NCI-H2227 (cell line): Measurements from ENCODE around the gene UGT1A7.
"Not testable (repeated sequence)": the region's sequence is repeated elsewhere in the genome, so short reads cannot be mapped to it uniquely, and the experiment has no call there.

Experiments
- DNase-seq: peaks from one replicate; lab custom pipeline; 2025; ENCODE audit not compliant: unreplicated experiment; lab: John Stamatoyannopoulos, UW

UGT1A7 gene

DNA sequence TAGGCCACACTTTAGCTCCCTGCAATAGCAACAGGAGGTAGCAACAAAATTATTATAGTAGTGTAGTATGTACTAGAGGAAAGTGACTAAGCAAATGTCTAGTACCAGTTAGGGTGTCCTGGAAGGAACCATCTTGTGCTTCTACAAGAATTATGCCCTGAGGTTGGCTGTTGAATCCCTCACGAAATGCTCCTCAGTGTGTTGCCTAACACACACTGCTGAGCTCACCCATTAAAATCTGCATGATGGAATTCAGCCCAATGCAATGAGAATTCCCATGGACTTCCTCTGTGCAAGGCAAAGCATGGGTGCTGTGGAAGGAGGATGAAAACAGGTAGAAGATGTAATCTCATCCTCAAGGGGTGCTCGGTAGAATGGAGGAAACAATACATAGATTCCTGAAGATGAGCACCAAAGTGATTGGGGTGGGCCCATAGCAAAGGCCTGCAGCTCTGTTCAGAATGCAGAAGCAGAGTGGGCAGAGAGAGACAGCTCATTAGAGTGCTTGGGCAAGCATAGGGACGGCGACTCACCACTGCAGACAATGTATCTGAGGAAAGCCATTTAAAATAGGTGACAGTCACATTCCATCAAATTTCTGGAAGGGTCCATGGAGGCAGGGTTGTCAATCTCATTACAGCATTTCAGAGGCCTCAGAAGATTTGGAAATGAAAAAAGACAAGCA, 1.2 kb upstream of the UGT1A7 start:
- DNase-seq, result no peak

DNA sequence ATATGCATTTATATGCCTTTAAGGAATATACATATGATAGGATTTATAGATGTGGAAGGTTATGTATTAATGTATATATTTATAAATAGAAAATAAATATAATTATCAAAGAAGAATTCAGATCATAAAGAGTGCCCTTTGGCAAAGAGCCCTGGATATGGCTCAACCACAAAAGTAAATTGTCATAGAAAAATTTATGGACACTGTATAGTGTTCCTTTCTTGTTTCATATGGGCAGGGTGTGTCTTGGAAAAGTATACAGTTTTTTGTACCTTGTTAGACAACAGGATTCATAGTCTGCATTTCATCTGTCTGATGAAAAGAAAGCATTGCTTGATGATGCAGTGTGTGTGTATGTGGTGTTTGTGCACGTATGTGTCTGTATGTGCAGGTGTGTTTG, 2.9 kb downstream of the UGT1A7 start:
- no peak for DNase-seq

DNA sequence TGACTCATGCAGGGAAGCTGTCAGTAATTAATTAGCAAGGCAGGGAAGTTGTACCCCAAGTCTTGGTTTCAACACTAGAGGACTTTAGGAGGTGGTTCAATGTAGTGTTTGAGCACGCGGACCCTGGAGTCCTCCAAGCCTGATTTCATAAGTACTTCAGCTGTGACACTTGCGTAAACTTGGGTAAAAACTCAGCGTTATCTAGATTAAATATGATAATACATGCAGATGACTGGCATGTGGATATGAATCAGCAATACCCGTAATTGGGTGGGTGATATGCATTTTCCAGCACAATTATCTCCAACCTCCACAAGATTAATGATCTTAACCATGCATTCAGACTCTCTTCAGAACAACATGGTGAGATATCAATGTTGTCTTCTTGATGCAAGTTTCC, 5.2 kb downstream of the UGT1A7 start:
- no peak for DNase-seq

DNA sequence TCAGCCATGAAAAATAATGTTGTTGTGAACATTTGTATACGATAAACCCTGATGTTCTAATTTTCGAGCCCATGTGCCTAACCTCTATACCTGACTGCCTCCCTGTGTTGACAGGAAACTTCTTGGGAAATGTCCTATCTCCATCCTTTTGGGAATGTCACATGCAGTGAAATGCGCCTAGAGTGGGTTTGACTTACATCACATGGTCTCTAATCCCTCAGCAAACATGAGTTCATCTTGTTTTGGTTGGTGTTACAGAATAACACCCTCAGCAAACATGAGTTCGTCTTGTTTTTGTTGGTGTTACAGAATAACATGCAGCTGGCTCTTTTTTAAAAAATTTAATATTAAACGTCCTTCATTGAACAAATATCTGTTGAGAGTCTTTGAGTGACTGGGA, 6.6 kb downstream of the UGT1A7 start:
- DNase-seq, result no peak

DNA sequence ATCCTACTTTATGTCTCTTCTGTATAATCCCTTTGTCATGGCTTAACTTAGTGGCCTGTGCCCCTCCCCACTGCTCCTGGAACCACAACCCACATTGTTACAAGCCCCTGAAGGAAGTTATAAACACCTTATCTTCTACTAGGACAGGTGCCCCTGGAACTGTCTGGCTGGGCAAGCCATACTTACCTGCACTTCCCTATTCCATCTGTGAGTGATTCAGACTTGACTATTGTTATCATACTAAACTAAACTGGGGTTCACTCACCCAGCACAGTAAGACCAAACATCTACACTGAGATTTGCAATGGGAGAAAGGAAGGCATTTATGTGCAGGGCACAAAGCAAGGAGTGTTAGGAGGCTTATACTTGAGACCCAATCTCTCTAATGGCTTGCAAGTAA, 7.3 kb downstream of the UGT1A7 start:
- no peak for DNase-seq

DNA sequence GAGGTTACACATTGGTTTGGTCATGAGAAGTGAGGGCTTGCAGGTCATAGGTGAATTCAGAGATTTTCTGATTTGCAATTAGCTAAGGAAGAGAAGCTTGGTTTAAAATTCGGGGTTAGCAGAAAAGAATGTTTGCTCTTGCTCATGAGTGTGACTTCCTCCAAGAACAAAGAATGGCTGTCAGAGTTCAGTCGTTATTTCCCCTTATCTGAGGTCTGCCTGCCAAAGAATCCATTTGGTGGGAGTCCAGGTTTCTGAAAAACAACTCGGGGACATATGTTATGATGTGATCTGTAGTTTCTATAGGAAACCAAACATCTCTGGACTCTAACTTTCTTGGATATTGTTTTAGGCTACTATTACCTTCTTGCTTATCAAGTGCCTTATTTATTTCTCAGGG, 7.8 kb downstream of the UGT1A7 start:
- DNase-seq, result no peak

DNA sequence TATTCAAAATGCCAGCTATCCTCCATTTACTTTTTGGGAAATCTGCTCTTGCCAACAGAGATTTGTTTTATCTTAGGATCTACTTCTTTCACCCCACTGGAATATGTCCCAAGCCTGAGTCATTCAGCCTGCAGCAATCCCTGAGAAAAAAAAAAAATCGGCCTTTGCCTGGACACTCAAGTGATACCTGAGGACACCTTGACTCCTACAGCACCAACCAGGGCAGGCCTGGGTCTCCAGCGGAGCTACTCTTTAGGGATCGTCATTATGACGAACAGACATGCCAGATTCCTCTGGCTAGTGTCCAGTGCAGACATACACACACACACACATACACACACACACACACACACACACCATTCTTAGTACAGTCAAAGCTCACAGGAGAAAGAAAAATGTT, 8.7 kb downstream of the UGT1A7 start:
- DNase-seq, result no peak

DNA sequence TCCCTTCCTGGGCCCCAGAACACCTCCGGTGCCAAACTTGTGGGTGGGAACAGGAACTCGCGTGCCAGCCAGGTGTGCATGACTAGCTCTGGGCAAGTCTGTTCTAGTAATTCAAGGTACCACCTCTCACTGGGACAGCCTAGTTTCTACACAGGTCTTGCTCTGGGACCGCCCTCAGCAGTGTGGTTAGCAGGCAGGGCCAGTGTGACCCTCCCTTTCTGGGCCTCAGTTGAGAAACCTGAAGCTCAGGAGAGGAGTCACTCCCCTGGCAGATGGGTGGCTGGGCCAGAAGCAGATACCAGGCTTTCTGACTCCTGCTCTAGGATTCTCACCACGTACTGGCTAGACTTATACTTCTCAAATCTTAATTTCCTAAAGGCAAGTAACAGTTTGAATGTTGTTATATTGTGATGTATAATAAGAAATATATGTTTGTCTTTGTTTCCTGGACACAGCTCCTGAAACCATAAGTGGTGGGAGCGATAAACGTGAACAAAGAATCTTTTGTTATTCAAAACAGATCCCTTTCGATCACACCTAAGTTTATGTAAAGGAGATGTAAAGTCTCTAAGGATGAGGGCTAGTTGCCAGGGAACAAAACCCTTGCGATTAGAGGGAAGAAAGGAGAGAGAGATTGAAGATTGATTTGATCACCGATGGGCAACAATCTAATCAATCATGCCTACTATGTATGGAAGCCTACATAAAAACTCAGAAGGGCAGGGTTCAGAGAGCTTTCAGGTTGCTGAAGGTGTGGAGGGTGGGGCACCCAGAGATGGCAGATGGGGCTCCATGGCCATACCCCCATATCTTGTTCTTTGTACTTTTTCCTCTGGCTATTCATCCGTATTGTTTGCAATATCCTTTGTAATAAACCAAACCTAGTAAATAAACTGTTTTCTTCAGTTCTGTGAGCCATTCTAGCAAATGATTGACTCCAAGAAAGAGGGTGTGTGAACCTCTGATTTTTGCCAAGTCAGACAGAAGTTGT, 10.0 kb downstream of the UGT1A7 start:
- DNase-seq, result no peak

DNA sequence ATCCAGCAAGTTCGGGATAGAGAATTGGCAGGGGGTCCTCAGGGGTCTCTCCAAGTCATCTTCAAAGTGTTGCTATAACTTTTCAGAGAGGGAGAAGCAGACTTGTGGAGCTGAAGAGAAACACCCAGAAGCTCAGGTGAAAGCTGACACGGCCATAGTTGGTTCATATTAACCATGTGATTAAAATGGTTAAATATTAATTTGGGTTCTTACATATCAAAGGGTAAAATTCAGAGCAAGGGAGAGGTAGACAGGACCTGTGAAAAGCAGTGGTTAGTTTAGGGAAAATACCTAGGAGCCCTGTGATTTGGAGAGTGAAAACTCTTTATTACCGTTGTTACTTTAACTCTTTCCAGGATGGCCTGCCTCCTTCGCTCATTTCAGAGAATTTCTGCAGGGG, 10.9 kb downstream of the UGT1A7 start, which contains the start of gene UGT1A6:
Gene UGT1A6 (plus strand): TSS at position 243 of the 400 bp plus-strand sequence. CDS start 115 bp downstream, at position 358.
- DNase-seq, result no peak

DNA sequence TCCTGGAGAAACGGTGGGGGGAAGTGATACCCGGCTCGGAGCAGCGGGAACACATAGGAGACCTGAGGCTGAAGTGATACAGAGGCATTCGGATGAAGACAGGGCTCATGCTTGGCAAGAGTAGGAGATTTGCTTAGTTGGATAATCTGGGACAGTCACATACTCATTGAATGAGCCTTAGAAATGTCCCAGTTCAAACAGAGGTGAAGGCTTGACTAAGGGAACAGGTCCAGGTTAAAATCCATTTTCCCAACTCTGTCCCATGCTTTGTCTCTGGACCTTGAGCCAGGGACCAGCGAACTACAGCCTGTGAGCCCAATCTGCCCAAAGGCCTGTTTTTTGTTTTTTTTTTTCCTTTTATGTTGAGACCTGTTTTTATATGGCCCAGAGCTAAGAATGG, 12.3 kb downstream of the UGT1A7 start:
- no peak for DNase-seq

DNA sequence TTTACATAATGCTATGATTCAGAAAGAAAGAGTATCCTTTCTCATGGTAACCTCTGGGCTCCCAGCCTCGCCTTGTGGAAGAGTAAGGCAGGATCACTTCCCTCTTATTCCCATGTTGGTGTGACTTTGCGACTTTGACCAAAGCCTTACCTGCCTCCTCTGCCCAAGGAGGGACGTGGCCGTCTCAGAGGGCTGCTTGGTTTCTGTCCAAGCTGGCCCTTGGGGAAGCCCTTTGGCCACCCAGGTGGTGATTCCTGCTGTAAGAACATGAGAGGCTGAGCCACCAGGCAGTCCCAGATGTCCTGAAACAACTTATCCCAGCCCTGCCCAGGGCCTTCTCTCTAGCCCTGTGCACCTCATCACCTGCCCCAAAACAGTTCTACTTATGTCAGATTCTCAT, 17.0 kb downstream of the UGT1A7 start:
- DNase-seq, result no peak

DNA sequence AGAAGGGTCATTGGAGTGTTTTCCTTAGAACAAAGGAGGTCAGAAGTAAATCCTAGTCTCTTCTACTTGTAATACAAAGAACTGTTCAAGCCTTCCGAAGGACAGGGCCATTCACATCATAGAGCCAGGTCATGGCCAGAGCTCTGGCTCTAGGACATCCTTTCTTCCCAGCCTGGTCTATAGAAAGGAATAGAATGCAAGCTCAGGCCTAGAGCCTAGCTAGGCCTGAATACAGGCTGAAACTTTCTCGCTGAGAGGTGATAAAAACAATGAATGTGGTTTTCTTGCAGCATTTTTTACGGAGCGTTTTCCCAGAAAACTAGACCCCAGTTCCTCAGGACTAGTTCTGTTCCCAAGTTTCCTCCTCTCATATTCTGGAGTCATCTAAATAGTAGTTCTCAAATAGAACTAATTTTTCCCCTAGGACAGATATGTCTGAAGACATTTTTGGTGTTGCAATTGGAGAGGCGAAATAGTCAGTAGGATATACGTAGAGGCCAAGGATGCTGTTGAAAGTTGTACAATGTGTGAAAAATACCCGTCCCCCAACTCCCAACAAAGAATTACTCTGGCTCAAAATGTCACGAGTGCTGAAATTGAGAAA, 17.8 kb downstream of the UGT1A7 start:
- DNase-seq, result no peak

DNA sequence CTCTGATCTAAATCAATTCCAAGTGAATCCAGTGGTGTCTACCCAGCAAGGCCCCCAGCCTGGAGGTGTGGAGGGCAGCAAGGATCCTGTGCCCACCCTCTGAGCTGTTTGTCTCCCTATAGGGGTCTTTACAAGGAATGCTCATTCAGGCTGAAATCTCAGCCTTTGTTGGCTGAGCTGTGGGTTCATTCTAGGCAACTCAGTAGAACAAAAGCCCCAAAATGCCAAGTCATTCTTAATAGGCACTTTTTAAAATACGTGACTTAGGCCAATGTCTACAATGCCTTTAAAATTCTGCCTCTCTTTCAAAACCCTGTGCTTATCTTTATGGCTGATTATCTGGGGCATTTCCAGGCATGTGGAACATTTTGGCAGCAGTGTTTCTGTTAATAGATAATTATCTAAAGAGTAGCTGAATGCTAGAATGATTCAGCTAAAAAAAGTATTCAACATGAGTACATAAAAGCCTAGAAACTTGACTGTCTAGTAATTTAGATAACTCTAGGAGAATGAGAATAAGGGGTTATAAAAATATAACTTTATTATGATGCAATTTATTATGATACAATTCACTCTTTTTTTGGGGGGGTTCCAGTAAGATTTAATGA, 18.4 kb downstream of the UGT1A7 start:
- DNase-seq, result no peak

DNA sequence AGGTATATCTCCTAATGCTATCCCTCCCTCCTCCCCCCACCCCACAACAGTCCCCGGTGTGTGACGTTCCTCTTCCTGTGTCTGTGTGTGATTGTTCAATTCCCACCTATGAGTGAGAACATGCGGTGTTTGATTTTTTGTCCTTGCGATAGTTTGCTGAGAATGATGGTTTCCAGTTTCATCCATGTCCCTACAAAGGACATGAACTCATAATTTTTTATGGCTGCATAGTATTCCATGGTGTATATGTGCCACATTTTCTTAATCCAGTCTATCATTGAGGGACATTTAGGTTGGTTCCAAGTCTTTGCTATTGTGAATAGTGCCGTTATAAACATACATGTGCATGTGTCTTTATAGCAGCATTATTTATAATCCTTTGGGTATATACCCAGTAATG, 19.1 kb downstream of the UGT1A7 start:
- DNase-seq, result not testable (repeated sequence)

DNA sequence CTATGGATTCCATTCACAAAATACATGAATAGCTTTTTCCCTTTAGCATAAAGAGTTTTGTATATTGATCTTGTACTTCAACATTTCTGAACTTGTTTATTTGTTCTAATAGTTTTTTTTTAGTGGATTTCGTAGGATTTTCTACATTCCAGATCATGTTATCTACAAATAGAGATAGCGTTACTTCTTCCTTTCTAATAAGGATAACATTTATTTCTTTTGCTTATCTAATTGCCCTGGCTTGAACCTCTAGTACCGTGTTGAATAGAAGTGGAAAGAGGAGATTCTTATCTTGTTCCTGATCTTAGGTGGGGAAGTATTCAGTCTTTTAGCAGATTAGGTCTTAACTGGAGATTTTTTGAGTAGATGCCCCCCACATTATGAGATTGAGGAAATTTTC, 20.5 kb downstream of the UGT1A7 start:
- no peak for DNase-seq

DNA sequence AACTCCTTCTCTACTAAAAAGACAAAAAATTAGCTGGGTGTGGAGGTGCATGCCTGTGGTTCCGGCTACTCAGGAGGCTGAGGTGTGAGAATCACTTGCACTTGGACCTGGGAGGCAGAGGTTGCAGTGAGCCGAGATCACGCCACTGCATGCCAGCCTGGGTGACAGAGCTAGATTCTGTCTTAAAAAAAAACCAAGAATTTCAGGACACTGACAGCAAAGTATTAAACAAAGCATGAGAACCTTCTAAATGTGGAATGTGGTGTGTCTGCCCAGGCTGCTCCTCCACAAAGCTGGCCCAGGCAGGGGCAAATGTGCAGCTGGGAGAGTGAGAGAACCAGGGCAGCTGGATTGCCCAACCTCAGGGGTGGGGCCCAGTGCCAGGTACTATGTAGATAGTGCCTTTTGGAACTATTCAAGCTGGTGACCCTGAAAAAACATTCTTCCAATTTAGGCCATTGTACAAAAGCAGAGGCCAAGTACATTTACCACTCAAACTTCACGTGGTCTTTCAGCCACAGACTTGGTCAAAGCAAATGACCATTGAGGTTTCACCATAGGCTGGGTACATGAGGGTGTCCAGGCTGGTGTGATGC, 24.3 kb downstream of the UGT1A7 start:
- DNase-seq, result no peak

DNA sequence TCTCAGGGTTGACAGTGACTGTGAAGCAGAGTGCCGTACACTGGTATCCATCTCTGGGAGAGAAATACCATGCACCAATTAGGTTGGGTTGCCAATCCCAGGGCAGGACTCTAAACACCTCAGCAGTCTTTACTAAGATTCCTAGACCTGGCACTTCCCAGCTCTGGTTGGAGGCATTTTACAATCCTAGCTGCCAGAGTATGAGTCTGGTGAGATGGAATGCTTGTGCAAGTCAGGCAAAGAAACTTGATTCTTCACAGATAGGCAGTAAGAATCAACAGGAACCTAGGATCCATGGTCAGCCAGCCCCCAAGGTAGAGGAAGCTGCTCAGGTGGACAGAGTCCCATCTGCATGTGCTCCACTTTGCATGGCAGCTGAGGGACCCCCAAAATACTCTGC, 25.0 kb downstream of the UGT1A7 start:
- DNase-seq, result no peak

DNA sequence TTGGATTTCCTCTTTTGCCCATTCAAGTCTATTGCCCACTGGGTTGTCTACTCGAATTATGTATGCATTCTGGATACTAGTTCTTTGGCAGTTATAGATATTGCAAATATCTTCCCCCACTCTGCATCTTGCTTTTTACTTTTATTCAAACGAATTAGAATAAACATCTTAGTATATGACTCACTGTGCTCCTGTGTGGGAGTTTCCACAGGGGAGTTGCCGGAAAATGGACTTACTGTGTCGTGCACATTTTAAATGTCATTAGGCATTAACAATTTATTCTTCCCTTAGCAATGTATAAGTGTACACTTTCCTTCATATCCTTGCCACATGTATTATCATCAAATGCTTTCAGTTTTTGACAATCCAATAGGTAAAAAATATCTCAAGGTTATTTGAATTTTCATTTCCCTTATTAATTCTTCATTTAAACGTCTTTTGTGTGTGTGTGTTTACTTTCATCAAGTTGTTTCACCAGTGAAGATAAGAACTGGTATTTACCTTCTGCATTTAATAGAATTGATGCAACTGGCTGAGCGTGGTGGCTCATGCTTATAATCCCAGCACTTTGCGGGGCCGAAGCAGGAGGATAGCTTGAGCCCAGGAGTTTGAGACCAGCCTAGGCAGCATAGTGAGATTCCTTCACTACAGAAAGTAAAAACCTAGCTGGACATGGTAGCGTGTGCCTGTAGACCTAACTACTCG, 26.4 kb downstream of the UGT1A7 start:
- DNase-seq, result no peak

DNA sequence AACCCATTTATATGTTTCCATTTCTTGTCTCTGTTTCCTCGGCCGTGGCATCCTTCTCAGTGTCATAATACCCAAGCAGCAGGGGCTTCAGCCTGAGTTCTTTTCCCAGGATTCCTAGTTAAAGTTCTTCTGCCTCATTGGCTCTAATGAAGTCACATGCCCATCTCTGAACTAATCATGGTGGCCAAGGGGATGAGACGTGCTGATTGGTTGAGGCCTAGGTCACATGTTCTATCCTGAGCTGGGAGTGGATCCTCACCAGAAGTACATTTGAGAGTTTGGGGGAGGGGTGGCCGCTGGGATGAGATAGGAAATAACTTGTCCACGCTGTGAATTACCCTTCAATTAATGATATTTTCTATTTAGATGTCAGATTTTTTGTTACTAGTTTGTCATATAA, 27.2 kb downstream of the UGT1A7 start:
- DNase-seq, result no peak

DNA sequence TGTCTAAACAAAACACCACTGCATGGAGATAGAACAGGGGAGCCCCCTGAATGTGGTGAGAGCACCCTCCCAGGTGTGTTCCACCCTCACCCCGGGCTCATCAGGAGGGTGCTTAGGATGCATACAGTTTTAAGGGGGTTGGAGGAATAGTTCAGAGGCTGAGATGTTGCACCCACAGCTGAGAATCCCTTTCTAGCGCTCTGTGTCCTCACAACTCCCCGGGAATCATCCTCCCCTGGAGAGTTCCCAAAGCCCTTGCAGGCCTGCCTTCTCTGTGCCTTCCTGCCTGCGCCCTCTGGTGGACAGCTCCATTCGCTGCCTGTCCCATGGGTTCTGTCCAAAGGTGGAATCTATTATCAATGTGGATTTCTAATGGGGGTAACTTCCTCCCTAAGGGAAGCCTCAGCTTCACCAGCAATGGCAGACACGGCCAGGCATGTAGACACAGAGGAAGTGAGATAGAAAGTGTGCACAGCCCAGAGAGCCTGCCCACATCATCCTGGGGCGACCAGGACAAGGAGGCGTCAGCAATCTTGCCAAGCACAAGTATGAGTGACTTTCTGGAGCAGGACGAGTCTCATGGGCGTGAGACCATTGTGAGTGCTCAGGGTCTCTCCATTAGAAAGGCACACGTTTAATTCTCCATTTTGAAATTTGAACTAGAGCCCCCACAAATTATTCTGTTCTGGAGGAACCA, 29.8 kb downstream of the UGT1A7 start:
- peak; percentile 59 for DNase-seq
